GM19395 (cell line): ENCODE data around the gene SRGAP3.
A peak's percentile ranks its signal among the peaks of the same experiment; 100 is the strongest.

ENCODE experiments used
- ATAC-seq: cut with Tn5 transposase; IDR thresholded peaks from one replicate; pipeline ENCODE4 v1.9.1; 2021; ENCODE audit warnings: mild to moderate bottlenecking, moderate library complexity; ENCODE audit not compliant: unreplicated experiment

The SRGAP3 gene

GRCh38 chr3:9180764-9181117 is 68.7 kb downstream of the SRGAP3 start:
- ATAC-seq = peak; percentile 30

- ATAC-seq = peak; percentile 78
These were observed 69.4 kb downstream of the SRGAP3 start for GRCh38 chr3:9179826-9180763.

DNA sequence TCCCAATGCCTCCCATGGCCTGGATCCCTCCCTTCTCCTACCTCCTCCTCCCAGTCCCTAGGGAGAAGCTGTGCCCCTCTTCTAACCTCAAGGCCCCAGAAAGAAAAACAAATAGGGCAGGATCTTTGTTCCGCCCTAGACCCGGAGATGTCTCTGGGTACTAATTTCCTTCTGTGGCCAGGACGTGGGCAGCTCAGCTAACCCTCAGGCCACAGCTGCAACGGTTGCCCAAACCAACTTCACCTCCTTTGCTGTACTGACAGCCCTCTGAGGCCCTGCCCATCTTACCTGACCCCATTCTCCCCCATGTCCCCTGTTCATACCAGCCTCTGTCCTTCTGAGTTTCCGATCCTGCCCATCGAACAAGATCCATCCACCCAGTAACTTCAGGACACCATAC is 70.7 kb downstream of the SRGAP3 start:
- no peak for ATAC-seq

DNA sequence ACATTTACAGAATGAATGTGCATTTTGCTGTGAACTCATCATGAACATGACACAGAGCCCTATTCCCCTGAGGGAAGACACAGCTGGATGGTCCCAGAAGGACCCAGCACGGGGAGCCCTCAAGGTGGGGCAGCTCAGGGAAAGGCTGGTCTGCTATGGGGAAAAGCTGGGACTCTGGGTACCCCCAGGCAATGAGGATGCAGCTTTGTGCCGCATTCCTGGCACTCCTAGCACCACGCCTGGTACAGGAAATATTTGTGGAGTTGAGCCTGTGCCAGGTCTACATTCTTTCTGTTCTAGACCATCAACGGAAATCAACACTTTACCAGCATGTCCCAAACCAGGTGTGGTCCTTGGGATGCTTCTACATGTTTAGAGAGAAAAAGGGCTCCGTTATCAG is 74.0 kb downstream of the SRGAP3 start:
- ATAC-seq = no peak

GRCh38 chr3:9173445-9173844 is 76.0 kb downstream of the SRGAP3 start:
- ATAC-seq = no peak

DNA sequence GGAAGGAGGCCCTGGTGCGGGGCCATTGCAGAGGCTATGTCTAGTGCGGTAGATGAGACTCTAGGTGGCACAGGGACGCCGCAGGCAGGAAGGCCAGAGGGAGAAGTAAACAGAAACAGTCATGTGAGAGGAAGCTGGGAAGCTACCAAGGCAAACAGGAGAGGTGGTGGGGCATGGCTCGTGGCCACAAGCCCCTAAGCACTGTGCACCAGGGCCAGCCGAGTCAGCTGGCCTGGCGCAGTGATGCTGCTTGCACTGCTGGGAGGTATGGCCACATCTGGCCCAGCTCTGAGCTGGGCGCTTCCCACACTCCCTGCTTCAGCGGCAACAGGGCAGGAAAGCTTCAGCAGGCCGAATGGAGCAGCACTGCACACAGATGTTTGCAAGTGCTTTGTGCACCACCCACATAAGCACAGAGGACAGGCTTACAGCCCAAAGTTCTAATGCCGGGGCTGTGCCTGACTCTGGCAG is 76.6 kb downstream of the SRGAP3 start:
- no peak for ATAC-seq

DNA sequence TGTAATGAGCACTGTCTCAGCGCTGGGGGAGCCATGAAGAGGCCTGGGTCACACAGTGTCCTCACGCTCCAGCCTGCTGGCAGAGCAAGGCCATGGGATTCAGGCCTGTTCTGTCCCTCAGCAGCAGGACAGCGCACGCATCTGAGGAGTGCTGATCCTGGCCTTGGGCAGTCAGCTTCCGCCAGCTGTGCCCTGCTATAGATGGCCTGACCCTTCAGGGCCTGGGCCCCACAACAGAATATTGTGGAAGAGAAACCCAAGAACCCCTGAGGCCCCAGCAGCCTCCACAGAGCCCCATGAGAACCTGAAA is 78.6 kb downstream of the SRGAP3 start:
- ATAC-seq = no peak

- ATAC-seq = no peak
These were observed 79.2 kb downstream of the SRGAP3 start for GRCh38 chr3:9169956-9170850.

GRCh38 chr3:9169326-9169725 is 80.1 kb downstream of the SRGAP3 start:
- ATAC-seq = no peak

GRCh38 chr3:9168241-9168741 is 81.2 kb downstream of the SRGAP3 start:
- peak; percentile 99 for ATAC-seq

GRCh38 chr3:9167222-9167621 is 82.2 kb downstream of the SRGAP3 start:
- no peak for ATAC-seq

- ATAC-seq = no peak
These were observed 84.0 kb downstream of the SRGAP3 start for GRCh38 chr3:9165421-9165820.

DNA sequence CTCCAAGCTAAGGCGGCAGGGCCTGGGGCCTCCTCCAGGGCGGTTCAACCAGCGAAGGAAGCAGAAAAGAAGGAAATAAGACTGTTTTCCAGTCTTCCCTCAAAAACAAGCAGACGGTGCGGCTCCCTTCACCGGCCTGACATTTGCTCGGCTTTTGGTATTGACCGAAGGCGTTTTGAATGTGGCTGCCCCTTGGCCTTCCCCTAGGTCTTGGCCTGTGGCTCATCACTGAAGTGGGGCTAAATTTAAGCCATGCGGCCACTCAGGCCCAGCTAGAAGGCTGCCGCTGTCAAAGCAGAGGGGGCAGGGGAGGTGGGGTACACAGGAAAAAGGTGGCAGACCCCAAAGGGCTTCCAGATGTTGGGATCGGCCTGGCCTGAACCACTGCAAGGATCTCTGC is 86.2 kb downstream of the SRGAP3 start:
- ATAC-seq = no peak

- no peak for ATAC-seq
These were observed 87.6 kb downstream of the SRGAP3 start for GRCh38 chr3:9161811-9162210.

DNA sequence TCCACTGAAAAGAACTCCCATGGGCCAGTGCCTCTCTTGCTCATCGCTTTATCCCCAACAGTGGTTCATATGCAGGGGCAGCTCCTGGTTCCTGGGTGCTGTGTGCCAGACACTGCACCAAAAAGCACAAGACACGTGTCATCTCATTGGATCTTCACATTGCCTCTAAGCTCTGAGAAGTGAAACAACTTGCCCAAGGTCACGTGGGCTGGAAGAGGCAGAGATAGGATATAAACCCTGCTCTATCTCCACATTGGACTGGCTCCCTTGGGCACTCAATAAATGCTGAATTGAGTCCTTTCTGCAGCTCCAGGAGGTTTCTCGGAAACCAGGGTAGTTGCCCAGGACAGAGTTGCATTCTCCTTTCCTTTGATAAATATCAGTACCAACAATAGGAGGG is 88.1 kb downstream of the SRGAP3 start:
- no peak for ATAC-seq

DNA sequence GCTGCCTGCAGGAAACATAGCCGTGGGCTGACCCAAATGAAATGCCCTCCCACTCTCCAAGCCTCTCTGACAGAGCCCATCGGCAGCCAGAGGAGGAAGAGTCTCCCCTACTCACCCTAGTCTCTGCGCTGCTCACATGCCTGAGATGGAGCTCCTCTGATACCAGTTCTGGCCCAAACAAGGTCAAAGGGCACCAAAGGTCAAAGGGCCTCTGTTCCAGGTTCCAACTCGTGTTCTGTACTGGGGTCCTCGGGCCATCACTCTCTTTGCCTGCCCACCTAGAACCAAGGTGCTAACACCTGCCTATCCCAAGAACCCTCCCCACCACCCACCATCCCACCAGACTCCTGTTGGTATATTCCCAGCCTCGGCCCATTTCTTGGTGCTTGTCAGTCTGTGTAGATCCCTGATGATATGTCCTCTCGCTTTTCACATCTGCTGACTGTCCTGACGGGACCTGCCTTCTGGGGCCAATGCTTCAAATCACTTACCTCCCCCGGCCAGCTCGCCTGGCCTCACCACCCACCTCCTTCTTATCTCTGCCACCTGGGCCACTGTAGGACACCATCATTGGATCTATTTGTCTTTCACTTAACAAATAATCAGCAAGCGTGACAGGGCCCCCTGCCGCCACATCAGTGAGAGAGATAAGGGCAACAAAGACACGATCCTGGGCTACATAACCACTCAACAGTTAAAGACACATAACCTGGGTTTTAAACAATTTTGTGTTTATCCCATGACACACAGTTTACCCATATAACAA is 90.4 kb downstream of the SRGAP3 start:
- ATAC-seq = no peak

DNA sequence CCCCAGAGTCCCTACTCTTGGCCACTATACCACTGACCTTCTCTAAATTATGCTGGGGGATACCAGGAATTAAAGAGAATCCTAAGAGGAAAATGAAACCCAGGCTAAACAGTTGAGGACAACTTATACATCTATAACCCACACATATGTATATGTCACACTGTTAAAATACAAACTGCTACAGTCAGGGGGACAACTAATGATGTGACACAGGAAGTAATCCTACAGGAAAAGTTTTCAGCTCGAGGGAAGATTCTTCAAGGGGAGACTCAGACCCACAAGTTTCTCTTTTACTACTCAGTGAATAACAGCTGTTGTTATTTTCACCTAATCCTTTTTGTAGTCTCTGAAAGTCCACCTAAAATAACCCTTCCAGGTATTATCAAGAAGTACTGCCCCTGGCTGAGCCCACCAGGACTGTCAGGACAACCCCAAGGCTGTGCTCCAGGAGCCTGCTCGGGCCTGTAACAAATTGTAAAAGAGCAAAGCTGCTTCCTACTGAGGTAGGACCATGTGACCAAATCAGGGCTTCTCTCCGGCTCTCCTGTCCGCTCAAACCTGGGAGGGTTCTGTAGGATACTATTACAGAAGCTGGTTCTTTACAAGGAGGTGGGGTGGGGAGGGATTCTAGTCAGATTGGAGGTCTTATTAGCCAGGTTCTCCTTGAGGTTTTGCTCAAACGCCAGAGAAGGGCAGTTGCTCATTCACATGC is 91.6 kb downstream of the SRGAP3 start:
- no peak for ATAC-seq

- ATAC-seq = no peak
These were observed 92.8 kb downstream of the SRGAP3 start for GRCh38 chr3:9156604-9157003.

GRCh38 chr3:9155028-9155427 is 94.4 kb downstream of the SRGAP3 start:
- ATAC-seq = no peak

DNA sequence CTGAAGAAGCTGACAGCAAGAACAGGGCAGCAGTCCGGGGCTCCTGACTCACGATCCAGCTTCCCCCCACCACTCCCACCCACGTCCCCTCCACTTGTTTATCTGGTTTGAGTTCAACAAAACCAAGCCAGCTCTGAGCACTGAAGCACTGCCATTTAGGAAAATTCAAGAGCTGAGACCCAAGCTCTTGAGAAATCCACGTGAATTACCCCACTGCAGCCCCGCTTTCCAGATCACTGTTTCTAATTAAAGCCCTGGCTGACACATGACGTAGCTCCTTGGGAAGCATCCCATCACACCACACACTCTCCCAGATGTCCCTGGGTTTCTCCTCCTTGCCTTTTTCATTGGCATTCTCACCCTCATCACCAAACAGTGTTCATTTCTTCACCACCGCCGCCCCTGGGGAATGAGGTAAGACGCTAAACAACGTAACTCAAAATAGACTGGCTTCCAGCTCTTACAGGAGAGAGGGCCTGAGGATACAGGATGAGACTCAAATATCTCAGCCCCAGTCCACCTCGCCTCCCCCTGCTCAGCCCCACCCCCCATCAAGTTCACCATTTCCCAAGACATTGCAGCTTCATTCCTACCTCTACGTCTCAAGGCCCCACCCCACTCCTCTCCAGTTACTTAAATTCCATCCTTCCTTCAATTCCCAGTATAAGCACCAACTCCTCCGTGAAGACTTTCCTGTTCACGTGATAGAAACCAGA is 95.4 kb downstream of the SRGAP3 start:
- no peak for ATAC-seq
